GM19351 (cell line): Measurements from ENCODE around the gene PRKAG2.

Experiments used
- ATAC-seq: cut with Tn5 transposase; IDR thresholded peaks from one replicate; pipeline ENCODE4 v1.9.1; 2021; ENCODE audit warnings: mild to moderate bottlenecking, moderate library complexity; ENCODE audit not compliant: unreplicated experiment

The PRKAG2 gene

DNA sequence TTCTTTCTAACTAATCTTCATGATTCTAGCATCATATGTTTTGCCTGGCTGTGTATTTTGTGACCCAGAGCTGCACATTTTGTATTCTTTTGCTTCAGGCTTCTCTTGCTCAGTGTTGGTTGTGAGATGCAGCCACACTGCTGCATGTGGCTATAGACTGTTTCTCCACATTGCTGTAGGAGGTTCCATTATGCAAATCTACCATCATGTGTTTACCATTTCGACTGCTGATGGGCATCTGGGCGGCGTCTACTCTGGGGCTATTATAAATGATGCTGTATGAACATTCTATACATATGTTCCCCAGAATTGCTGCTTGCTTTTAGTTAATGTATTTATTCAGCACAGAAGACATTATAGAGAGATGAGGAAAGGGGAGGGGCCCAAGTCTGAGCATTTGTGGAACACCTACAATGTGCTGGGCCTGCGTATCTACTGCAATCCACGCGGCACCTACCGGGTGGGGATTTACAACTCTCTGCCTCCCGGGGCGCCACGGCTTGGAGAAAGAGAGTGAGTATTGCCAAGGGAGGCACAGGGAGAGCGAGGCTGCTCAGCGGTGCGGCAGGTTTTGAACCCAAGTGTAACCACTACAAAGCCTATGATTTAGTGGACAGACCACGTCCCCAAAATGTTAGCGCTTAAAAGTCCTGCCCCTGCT, 172.5 kb downstream of the PRKAG2 start:
- ATAC-seq = no peak

DNA sequence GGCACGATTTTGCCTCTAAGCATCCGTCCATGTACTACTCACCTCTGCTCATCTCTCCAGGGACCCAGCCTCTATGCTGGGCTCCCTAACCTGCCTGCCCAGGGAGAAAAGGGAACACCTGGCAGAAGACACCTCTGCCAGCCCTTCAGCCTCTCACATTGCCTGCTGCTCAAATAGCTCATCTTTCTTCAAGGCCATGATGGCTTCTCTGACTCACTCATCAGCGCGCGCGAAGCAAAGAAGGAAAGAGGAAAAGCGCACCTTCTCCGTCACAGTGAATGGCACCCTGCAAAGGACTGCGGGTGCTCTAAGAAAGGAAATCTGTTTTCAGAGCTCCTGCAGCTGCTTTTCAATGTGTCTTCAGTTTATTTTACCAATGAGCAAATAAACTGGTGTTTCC, 174.0 kb downstream of the PRKAG2 start:
- no peak for ATAC-seq

GRCh38 chr7:151700586-151701165, 176.2 kb downstream of the PRKAG2 start:
- ATAC-seq = no peak

DNA sequence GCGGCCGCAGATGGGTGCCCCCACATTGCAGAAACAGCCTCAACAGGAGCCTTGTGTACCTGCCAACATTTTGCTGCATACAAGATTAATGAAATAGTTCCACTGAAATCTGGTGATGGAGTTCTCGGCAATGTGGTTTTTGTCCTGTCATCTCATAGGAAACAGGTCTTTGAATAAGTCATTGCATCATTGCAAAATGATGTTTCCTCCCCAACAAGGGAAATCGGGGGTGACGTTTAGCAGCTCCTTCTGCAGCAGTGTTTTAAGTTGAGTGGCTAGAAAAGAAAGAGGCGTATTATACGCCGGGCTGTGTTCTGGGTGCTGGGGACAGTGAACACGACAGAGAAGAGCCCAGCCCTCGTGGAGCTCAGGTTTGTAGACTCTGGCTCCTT, 177.0 kb downstream of the PRKAG2 start:
- ATAC-seq = no peak

- ATAC-seq = no peak
These were observed 177.6 kb downstream of the PRKAG2 start for GRCh38 chr7:151699147-151699927.

DNA sequence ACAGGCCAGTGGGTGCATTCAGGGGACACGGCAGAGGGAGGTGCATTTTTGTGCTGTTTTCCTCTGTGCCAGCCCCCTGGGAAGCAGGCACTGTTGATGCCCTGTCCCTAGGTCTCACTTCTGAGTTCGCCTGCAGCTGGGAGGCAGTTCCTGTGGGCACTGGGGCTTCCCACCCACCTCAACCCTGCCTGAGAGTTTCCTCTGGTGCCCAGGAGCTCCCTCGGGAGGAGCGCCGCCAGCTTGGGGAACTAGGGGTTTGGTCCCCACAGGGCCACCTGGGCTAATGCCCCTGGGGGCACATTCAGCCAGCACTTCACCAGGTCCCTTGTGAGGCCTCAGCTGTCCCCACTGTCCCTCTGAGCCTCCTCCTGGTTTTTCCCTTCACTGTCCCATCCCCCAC, 179.0 kb downstream of the PRKAG2 start:
- ATAC-seq = no peak

DNA sequence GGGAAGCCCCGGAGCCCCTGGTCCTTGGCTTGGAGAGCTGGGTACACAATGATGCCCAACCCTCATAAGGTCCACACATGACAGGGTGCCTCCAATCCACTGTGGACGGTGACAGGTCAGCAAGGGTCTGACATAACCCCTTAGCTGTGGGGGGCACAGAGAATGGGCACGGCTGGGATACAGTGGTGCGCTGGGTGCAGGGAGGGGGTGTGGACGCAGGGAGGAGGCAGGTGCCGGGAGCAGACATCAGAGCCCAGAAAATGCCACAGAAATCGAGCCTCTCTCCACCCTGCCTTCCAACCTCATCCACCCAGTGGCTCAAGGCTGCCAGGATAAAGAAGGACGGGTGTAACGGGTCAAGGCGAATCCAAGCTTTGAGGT, 179.4 kb downstream of the PRKAG2 start:
- no peak for ATAC-seq

DNA sequence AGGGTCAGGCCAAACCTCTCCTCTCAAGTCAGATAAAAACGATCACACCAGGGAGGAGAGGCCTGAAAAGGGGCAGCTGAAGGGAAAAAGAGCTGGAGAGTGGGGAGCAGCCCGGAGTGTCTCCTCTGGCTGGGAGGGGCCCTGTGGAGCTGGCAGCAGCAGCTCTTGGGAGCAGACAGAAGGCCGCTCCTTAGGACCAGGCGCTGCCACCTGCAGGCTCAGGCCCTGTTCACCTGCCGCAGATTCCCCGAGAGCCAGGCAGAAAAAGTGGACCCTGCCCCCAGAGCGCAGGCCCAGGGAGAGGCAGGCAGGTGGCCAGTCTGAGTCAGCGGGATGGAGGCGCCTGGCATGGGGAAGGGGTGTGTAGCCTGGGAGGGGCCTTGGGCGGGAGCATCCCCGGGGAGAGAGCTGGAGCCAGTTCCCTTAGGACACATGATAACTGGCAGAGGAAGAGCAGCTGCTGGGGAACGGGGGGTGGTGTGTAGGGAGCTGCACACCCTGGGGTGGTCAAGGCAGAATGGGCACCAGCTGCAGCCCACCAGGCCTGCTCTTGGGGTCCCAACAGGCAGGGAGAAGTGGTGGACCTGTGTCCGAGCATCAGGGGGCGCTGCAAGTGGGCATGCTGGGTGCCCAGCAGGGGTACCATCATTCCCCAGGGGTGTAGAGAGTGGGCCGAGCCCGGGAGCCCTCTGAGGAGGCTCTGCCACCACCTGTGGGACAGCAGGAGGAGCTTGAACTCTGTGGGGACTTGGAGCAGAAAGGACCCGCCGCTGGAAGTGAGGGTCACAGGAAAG, 180.0 kb downstream of the PRKAG2 start:
- no peak for ATAC-seq

DNA sequence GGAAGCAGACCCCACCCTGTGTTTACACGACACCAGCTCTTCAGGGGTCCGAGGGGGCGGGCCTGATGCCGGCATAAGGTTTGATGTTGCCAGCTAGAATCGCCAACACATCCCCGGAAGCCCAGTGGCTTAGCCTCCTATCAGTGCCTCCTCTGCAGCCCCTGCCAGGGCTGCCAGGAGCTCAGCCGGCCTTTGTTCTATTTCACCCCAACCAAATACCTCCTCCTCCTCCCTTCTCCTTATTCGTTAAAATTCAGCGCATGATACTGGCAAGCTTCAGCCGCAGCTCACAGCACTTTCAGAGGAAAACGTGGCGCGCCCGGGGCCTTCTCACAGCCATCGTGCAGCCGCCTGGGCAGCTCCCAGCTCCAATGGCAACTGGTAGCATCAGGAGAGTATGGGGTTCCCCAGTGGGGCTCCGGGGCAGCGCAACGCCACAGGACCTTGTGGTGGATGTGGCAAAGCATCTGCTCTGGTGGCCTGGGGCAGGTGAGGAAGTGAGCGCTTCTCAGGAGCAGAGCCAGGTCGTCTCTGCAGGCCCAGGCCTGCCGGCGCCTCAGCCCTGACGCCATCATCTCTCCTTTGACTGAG, 180.9 kb downstream of the PRKAG2 start:
- no peak for ATAC-seq

DNA sequence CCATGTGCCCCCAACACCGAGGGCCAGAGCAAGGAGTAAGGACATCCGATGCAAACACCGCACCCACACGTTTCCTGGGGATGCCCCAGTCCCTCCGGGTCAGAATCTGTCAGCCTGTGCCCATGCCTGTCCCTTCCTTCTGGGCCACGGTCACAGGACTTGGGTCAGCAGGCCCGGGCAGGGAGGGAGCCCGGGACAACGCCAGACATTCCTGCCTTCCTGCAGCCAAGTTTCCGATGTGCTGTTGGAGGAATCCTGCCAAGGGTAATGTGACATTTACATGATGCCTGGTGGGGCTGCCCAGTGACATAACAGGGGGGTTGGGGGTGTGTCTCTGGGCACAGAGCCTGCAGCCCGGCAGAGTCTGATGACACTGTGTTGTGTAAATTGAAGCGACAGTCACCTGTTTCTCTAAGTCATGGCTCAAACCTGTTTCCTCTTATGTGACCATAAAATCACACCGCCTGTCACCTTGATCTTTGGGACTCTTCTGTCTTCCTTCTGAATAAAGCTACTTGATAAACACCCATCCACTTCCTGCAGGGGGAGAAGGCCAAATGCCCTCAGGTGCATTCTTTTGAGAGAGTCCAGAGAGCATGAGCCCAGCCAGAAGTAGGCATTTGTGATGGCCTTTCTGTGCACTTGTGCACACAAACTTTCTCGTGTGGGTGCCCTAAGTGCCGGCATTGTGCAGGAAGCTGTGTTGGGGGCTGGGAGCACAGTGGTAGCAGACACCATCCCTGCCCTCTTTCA, 181.9 kb downstream of the PRKAG2 start:
- no peak for ATAC-seq

- ATAC-seq = no peak
These were observed 182.5 kb downstream of the PRKAG2 start for GRCh38 chr7:151694441-151694827.

DNA sequence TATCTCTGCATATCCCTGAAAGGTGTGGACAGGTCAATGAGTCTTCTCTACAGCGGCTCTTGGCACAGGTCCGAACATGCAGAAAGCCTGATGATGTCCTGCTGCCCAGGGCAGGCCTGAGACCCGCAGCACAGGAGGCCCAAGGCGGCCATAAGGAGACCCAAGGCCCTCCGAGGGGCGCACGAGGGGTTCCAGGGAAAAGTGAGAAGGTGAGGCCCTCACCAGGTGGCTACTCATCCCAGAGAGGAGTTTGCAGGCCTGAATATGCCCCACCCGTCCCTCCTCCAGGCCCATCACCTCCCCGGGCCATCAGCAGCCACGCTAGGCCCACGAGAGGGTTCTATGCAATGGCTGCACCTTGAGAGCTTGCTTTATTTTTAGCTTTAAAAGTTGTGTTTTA, 183.8 kb downstream of the PRKAG2 start:
- ATAC-seq = no peak

GRCh38 chr7:151692721-151693120, 184.2 kb downstream of the PRKAG2 start:
- no peak for ATAC-seq

- no peak for ATAC-seq
These were observed 185.5 kb downstream of the PRKAG2 start for GRCh38 chr7:151691449-151691848.

GRCh38 chr7:151690606-151691005, 186.3 kb downstream of the PRKAG2 start:
- ATAC-seq = no peak

- ATAC-seq = no peak
These were observed 187.5 kb downstream of the PRKAG2 start for GRCh38 chr7:151689196-151689971.

- ATAC-seq = no peak
These were observed 188.6 kb downstream of the PRKAG2 start for GRCh38 chr7:151688236-151688780.

GRCh38 chr7:151687523-151688235, 189.2 kb downstream of the PRKAG2 start:
- ATAC-seq = no peak

DNA sequence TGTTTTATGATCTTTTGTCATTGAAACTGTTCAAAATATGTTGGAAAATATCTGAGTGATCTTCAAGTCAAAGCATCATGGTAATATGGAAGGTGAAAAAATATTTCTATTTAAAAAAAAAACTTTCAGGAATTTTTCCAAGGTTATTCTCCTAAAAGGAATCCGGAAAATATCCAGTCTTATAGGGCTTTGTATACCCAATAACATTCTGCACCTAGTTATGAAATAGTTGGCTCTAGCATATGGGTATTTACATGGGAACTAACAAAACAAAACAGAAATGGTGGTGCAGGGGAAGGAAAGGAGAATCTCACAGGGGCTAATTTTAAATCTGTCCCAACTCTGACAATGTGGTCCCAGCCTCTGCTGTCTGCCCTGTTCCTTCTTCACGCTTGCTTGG, 190.1 kb downstream of the PRKAG2 start:
- ATAC-seq = no peak
